HG03025 (cell line): ENCODE data around the gene RAD51B.

ENCODE experiments used
- ATAC-seq: cut with Tn5 transposase; IDR thresholded peaks from one replicate; pipeline ENCODE4 v1.9.1; 2021; ENCODE audit warnings: mild to moderate bottlenecking, moderate library complexity; ENCODE audit not compliant: unreplicated experiment, low FRiP score

The RAD51B gene

DNA sequence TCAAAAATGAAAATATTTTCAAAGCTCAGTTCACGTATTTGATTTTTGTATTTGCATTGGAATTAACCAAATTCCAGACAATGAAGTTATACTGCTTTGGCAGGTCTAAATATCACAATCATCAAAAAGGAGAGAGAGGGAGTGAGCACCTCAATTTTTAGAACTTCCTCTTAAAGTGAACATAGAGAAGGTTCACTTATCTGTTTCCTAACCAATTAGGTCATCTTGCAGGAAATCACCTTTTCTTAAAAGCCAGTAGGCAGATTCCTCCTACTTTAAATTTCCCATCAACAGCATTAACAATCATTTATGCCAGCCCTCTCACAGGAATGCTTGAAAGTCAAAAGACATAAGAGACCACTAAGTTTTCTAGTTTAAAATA lies 584.6 kb downstream of the RAD51B start:
- no peak for ATAC-seq

- ATAC-seq: no peak
Measured at GRCh38 chr14:68404652-68405183, 585.1 kb downstream of the RAD51B start.

DNA sequence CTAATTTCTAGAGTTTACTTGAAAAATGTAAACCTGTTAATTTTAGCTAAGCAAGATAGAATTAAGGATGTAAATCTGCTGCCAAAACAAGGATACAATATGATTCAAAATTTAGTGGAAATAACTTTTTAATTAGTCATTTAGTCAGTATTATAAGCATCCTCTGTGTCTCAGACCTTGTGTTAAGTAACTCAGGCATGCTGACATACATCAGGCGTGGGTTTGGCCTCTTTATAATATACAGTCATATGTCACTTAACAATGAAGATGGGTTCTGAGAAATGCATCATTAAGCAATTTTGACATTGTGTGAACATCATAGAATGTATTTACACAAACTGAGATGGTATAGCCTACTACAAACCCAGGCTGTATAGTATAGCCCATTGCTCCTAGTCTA lies 586.4 kb downstream of the RAD51B start:
- ATAC-seq: no peak

GRCh38 chr14:68407285-68407684 lies 587.7 kb downstream of the RAD51B start:
- ATAC-seq: no peak

GRCh38 chr14:68407825-68408224 lies 588.2 kb downstream of the RAD51B start:
- ATAC-seq: no peak

GRCh38 chr14:68408680-68409079 lies 589.1 kb downstream of the RAD51B start:
- no peak for ATAC-seq

- ATAC-seq: no peak
Measured at GRCh38 chr14:68409387-68409786, 589.8 kb downstream of the RAD51B start.

DNA sequence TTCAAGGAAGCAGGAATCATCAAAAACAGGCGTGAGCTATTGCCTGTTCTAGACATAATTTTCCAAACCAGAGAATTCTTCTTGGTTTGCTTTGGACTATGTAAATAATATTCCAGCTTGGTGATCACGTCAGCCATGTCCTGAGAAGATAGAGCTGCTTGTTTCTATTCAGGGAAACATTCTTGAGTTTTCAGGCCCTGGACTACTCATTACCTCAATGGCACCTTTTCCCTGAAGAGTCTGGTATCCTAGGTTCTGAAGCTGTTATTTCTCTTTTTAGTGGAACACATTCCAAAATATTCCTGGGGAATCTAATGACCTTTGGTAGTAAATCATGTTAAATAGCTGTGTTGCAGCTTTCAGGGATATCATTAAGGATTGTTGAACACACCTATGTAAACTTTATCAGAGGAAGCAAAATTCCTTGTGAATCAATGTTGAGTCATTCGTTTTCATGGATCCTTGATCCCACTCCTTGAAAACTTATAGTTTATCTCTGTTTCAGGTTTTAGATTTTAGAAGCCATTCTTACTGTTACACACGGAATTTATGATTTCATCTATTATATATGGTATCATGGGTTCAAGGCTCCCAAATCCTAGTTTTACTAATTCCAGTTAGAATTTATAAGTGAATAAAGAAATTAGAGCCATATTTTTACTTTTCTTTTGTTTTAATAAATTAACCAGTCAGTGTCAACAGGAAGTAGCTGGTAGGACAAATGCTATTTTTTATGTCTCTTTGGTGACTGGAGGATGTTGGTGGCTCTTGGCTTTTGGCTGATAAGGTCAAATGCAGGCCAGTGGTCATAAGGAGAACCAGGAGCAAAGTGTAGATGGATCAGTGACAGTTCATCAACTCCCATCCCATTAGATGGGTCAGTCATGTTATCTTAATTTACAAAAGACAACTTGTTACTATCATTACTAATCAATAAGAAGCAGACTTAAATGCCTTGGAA lies 593.2 kb downstream of the RAD51B start:
- ATAC-seq: no peak

- ATAC-seq: no peak
Measured at GRCh38 chr14:68413509-68413908, 593.9 kb downstream of the RAD51B start.

DNA sequence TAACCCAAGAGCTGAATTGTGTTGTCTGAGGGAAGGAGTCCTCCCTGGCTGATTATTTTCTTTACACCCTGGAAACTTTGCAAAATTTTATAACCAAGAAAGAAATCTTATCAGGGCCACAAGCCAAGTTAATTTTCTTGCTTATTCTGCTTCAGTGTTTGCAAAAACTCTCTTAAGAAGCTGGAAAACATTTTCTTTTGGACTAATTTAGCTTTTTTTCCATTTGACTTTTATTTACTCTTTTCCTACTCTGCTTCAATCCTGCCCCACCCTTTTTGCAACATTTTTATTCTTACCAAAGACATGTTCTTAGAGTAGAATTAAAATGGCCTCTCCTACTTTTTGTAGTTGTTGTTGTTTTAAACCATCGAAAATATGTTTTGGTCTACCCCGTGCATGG lies 594.5 kb downstream of the RAD51B start:
- ATAC-seq: no peak

DNA sequence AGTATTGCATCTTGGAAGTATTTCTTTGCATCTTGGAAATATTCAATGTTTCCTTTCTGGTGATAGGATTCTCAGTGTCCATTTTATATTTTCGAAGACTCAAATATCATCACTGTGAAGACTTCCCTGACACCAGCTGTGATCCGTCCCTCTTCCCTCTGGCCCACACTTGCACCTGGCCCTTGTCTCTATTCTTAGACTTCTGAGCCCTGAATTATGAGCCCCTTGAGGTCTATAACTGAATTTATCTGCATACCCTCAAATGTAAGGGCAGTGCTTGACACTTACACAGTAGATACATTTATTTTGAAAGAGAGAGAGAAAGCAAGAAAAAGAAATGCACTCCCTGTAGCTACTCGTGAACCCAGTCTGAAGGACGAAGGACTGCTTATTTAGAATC lies 596.6 kb downstream of the RAD51B start:
- ATAC-seq: no peak

DNA sequence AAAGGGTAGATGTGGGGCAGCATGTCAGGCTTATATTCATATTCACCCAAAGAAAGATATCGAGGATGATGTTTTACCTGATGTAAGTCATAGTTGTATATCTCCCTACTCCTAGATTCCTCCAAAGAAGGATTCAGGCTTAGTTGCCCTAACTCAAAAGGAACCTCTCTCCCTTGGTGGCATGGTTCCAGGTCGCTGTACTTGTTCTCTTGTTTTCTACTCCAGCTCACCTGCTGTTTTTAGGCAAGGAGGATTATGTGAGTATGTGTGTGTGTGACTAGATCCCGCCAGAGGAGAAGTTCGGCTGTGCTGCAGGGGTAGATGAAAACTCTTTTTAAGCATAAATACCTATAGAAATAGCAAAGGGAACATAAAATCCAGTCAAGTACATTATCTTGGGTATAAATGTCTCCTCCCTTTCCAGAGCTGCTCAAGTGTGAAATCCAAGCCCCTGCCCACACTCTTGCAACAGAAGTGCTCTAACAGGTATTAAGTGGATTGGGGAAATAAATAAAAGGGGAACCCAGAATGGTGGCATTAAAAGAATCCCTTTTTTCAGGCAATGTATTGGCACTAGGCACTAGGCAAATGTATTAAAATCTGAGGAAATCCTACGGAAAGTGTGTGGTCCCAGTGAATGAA lies 597.6 kb downstream of the RAD51B start:
- ATAC-seq: no peak

DNA sequence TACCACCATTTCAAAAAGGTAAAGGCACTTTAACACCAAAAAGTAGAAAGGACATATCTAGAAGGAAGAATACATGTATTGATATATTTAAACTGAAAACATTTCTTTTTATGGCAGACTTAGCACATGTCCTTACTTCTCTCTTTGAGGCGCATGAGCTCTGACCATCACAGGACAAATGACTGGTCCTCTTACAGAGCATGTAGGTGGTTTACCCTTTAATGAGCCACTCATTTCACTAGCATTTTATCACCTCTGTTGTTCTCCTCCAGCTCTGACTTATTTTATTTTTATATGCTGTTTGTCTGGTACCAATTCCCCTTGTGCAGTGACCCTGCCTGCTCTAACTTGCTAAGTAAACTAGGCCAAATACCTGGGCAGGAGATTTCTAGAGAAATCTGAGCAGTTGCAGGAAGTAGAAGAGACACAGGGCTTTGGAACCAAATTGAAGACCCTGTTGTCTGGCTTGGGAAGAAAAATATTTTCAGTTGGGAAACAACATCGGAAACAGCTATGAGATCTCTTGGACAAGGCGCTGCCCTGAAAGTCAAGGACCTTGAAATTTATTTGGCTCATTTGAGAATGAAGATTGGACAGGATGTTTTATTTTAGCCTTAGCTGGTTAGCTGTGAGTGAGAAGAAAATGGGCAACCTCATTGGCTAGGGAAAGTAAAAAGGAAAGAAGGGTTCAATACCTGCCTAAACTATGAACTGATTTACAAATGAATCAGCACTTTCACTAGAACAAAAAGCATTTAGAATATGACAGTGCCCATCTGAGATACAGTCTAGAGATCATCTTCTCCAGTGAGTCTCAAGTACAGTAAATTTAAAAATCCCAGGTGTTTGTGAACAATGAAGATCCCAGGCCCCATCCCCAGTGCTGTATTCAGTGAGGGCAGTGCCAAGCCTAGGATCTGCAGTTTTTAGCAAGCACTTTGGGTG lies 598.9 kb downstream of the RAD51B start:
- no peak for ATAC-seq

- ATAC-seq: no peak
Measured at GRCh38 chr14:68420350-68420749, 600.8 kb downstream of the RAD51B start.

GRCh38 chr14:68421116-68421515 lies 601.5 kb downstream of the RAD51B start:
- ATAC-seq: no peak

DNA sequence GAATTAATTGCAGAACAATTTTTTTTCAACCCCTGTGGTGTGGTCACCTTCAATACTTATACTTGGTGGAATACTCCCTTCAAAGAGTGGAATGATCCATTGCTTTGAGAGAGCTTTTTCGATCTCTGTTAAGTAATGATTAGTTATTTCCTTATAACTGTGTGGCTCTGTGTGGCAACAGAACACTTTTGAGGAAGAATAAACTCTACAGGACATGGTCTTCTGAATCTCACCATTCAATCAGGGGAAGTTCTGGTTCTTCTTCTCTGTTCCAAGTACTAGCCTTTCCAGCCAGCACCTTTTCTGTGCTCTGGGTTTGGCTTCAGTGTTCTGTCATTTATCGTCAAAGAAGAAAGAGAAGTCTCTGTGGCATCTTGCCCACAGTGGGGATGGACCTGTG lies 604.1 kb downstream of the RAD51B start:
- ATAC-seq: no peak

DNA sequence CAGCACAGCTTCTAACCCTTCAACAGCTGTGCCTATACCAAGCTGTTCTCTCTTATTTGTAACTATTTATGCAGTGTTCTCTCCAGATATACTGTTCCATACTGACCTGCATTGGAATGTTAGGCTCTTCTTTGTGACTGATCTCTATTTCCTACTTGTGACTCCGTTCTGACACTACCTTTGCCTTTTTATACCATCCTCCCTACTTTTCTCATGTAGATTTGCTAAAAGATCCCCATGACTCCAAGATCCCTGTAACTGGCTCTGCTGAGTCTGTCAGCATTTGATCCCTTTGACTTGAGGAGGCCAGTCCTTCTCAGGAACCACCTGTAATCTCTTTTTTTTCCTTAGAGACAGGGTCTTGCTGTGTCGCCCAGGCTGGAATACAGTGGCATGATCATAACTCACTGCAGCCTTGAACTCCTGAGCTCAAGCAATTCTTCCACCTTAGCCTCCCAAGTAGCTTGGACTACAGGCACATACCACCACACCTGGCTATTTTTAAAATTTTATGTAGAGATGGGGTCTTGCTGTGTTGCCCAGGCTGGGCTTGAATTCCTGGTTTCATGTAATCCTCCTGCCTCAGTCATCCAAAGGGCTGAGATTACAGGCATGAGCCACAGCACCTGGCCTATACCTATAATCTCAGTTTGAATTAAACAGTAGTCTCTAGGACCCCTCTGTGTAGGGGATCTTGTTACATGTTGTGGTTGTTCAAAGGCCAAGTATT lies 605.0 kb downstream of the RAD51B start:
- no peak for ATAC-seq

DNA sequence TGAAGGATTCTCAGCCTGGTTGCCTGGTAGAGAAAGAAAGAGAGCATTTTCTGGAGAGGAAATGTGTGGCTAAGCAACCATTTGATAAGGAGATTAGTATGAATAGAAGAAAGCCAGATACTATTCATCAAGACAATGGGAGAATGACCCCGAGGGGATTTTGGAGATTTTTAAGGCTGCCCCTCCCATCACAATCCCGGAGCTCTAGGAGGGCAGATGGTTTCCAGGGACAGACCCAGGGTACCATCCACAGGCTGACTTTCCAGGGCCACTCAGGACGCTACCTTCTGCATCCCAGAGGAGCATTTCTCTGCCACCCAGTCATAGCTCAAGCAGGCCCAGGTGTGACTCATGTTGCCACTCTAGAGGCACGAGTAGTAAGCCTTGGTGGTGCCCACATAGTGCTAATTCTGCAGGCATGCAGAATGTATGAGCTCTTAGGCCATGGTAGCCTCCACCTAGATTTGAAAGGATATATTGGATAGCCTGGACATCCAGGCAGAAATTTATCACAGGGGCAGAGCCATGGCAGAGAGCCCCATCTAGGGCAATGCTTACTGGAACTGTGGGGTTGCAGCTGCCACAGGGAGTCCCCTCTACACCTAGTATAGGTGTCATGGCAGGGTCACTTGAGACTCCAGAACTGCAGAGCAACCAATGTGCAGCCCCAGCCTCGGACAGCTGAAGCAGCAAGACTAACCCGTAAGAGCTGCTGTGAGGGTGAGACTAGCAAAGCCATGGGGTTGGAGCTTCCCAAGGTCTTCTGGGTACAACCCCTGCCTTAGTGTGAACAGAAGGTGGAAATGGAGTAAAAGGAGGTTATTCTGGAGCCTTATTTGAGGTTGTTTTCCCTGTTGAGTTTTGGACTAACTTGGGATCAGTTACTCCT lies 607.3 kb downstream of the RAD51B start:
- ATAC-seq: no peak

- ATAC-seq: no peak
Measured at GRCh38 chr14:68427550-68427890, 607.9 kb downstream of the RAD51B start.
